ENCODE data around the gene KCNQ1OT1. TPM values are rescaled to one million over a fixed set of nuclear protein-coding genes. Genes with fewer than 3 reads are reported as not detected.

Gene KCNQ1OT1
- total and polyA plus RNA-seq, 9 of the 15 experiments (the other 6 are each of a cell fraction or from before 2014, with no cell fraction given) = 0.04 to 2.3 (median 0.74) TPM

DNA sequence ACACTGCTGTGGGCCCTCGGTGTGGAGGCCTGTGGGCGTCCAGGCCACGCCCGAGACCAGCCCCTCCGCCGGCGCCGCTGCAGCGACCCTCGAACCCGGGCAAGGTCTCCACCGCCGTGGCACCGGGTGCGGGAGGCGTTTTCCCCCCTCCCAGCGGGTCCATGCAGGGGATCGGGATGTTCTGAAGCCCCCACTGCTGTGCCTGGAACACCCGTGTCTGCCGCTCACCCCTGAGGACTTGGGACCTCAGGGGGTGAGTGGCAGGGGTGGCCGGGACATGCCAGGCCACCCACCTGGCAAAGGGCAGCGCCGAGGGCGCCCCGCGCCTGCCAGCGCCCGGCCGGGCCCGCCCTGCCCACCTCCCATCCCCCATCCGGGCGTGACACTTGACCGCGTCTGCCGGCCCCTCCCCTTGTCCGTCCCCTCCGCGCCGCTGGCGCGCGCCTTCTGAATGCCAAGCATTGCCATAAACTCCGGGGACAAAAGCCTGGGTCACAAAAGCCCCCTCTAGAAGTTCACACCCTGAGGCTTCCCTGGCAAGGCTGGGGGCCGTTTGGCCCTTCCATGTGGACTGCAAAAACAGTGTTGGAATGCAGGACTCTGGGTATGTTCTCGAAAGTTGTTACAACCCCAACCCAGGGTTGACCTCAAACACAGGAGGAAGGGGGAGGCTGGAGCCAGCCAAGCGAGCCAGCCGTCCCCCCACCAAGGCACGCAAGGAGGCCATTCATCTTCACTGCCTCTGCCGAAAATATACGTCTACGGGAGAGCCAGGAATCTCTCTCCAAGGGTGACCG, 819 bp upstream of the KCNQ1OT1 start (continued):
- TF ChIP-seq ZNF197 (CRISPR knock-in tag; IDR thresholded peaks at IDR 0.05; ENCODE audit: low read depth) (no peak), THAP12 (CRISPR knock-in tag; IDR thresholded peaks at IDR 0.05) (no peak), CHD2 (IDR thresholded peaks at IDR 0.05; ENCODE audit: low read depth, low read length) (no peak), NCOA1 (IDR thresholded peaks at IDR 0.05; ENCODE audit: low read depth) (no peak), RREB1 (CRISPR knock-in tag; IDR thresholded peaks at IDR 0.05) (0 out of 2 replicates have a peak, but pooled peaks have one; percentile 15), ARHGAP35 (IDR thresholded peaks at IDR 0.05; ENCODE audit: partially characterized antibody) (no peak), ZNF23 (CRISPR knock-in tag; IDR thresholded peaks at IDR 0.05) (no peak), BHLHE40 (IDR thresholded peaks at IDR 0.05; ENCODE audit: low read length) (no peak), ZNF184 (CRISPR knock-in tag; IDR thresholded peaks at IDR 0.05) (no peak), STAT5B (CRISPR knock-in tag; IDR thresholded peaks at IDR 0.05) (no peak), POLR2H (tag; IDR thresholded peaks at IDR 0.05; ENCODE audit: low read depth) (no peak), NFIX (CRISPR knock-in tag; IDR thresholded peaks at IDR 0.05; ENCODE audit: low read depth) (no peak), E2F4 (CRISPR knock-in tag; IDR thresholded peaks at IDR 0.05; ENCODE audit: low read depth) (no peak), CCNT2 (IDR thresholded peaks at IDR 0.05; ENCODE audit: borderline replicate concordance, extremely low read depth, insufficient read length, low read depth, low read length) (peak; percentile 43)
- TF ChIP-seq, protein P1, sequence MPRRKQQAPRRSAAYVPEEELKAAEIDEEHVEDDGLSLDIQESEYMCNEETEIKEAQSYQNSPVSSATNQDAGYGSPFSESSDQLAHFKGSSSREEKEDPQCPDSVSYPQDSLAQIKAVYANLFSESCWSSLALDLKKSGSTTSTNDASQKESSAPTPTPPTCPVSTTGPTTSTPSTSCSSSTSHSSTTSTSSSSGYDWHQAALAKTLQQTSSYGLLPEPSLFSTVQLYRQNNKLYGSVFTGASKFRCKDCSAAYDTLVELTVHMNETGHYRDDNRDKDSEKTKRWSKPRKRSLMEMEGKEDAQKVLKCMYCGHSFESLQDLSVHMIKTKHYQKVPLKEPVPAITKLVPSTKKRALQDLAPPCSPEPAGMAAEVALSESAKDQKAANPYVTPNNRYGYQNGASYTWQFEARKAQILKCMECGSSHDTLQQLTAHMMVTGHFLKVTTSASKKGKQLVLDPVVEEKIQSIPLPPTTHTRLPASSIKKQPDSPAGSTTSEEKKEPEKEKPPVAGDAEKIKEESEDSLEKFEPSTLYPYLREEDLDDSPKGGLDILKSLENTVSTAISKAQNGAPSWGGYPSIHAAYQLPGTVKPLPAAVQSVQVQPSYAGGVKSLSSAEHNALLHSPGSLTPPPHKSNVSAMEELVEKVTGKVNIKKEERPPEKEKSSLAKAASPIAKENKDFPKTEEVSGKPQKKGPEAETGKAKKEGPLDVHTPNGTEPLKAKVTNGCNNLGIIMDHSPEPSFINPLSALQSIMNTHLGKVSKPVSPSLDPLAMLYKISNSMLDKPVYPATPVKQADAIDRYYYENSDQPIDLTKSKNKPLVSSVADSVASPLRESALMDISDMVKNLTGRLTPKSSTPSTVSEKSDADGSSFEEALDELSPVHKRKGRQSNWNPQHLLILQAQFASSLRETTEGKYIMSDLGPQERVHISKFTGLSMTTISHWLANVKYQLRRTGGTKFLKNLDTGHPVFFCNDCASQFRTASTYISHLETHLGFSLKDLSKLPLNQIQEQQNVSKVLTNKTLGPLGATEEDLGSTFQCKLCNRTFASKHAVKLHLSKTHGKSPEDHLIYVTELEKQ (CRISPR knock-in tag; IDR thresholded peaks at IDR 0.05) = no peak
